ENCODE results near the gene OSBP2.

Gene OSBP2

DNA sequence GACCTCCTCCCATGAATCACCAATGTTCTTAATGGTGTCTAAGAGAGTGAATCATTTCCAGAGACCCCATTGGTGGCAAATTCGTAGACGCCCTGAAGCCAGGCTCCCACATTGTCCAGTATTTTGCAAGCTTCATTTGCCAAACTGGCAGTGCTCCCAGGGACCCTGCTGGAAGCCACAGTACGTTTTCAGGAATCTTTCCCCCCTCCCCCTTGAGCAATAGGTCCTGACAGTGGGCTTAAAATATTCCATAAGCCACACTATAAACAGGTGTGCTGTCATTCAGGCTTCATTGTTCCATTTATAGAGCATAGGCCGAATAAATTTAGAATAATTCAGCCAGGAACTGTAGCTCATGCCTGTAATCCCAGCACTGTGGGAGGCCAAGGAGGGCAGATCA, 148.6 kb downstream of the OSBP2 start:
- no peak for DNase-seq (ENCODE audit: low read depth)

DNA sequence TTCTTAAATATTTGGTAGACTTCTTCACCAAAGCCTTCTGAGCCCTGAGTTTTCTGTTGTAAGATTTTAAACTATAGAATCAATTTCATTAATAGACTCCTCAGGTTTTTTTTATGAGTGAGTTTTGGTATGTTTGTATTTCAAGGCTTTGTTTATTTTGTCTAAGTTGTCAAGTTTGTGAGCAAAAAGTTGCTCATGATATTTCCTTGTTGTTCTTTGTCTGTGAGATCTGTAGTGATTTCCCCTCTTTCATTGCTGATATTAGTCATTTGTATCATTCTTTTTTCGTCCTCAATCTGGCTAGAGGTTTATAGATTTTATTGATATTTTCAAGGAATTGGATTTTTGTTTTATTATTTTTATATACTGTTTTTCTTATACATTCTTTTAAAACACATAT, 152.9 kb downstream of the OSBP2 start:
- DNase-seq (ENCODE audit: low read depth): no peak

DNA sequence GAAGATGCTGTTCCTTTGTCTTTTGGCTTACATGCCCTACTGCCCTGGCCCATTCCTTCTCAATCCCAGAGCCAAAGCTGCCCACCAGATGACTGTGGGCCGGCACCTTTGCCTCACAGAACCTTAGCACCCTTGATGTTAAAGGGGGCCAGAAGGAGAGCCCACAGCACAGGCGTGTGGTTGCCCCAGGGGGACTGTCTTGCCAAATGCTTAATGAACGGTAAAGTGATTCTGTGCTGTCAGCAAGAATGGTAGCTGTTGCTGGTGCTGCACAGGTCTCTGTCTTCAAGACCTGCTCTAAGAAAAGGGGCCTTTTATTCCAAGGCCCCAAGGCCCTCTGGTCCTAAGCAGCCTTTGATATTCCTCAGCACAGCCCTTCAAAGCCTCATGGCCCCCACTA, 160.6 kb downstream of the OSBP2 start:
- no peak for DNase-seq (ENCODE audit: low read depth)

DNA sequence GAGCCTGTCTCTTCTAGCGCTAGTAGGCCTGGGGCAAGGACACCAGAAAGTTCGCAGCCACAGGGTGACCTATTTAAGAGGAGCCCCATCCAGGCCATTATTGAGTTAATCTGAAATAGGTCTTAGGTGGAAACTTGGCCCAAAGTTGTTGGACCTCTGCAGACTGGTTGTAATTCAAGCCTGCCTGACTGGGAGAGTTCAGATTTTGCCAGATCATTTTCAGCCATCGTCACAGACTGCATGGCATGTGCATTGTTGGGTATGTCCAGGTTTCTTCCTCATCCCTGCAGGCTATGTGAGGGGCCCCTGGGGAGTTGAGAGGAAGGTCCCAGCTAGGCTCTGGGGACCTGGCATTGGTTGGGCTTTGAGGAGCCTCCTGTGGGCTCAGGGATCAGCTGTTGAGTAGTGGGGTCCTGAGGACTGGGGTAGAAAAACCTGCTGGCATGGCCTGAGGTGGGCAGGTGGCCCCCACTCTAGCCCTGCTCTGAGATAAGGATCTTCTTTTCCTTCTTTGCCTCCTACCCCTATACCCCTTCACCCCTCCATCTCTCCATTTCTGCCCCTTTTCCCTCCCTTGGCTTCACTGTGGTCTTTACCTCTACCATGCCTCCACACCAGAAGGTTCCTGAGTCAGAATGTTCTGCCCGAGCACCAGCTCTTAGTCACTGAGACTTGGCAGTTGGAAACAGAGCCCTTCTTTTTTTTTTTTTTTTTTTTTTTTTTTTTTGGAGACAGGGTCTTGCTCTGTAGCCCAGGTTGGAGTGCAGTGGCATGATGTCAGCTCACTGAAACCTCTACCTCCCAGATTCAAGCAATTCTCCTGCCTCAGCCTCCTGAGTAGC, 161.2 kb downstream of the OSBP2 start:
- DNase-seq (ENCODE audit: low read depth): no peak

DNA sequence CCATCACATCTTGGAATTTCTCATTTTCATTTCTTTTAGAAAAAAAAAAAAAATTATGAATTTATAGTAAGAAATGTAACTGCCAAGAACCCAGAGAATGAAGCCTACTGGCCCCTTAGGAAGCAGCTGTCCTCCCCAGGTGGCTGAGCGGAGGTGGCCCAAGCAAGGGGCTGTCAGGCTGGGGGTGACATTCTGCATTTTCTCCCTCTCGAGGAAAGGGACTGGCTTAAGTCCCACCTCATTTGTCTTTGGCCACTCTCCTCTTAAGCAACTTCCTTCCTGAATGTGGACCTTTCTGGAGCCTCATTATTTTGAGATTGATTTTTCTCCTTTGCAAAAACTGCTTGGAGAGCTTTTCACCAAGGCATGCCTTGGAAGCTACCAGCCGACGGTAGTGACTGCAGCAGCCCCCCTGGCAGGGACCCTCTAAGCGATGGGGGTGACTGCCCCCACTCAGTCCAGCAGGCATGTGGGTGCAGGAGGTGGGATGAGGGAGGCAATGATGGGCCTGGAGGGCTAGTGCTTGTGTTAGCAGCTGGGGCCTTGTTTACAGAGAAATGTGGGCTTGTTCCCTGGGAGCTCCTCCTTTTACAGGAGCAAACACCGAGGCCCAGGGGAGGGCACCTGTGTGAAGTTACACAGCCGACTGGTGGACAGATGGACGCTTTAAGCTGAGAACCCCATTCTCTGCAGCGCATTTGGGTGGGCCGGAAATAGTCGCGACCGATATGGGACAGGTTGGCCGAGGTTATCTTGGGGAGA, 162.2 kb downstream of the OSBP2 start:
- DNase-seq (ENCODE audit: low read depth): no peak

DNA sequence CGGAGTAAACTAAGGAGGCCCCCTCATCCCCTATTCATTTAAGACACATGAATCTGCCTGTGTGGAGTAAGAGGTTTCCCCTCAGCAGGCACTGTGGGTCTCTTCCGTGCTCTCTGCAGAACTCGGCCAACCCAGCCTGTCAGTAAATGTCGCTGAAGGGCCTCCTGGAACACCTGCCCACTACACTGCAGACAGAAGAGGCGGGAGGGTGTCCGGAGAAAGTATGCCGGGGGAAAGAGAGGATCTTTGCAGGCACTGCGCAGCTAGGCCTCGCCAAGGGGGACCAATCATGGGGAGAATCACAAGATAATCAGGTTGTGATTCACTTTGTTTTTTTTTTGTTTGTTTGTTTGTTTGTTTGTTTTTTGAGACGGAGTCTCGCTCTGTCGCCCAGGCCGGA, 163.1 kb downstream of the OSBP2 start:
- no peak for DNase-seq (ENCODE audit: low read depth)

DNA sequence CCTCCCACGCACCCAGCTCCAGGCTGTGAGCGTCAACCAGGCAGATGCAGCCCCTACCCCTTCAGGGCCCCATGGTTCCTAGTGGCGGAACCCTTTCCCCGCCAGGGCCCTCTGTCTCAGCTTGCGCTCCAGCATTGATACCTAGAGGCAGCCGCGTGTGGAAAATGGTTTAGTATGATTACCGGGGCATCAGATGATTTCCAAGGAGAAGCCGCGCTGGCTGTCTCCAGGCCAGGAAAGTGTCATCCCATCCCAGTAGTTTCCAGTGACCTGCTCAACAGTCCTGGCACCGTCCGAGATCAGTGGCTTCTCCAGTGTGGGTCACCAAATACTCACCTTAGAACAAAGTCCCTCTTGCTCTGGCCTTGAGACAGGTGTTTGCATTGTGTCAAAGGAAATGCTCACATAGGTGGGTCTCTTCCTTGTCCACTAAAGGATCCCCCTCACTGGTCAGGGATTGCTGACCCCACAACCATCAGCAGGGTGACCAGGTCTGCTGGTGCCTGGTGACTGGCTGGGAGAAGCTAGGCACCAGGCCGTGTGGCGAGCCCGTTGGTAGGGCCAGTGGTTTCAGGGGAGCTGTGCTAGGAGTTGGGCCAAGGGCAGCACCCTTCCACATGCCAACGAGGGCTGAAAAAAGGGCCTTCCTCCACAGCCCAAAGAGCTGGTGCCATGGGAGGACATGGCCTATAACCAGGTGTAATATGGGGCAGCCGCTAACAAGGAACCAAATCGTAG, 164.5 kb downstream of the OSBP2 start:
- no peak for DNase-seq (ENCODE audit: low read depth)

DNA sequence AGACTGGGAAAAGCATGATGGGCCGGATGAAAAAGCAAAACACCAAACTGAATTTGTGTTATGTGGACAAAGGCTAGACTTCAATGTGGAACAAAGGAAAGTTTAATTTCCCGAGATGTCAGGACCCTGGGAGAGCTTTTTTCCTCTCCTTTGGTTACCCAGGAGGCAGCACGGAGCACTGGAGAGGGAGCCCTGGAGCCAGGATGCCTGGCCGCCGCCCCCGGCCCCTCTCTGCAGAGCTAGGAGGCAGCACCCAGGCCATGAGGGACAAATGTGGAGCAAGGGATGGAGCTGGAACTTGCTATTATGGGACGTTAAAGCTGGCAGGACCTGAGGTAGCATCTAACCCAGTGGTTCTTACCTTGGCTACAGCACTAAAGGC, 165.0 kb downstream of the OSBP2 start:
- DNase-seq (ENCODE audit: low read depth): no peak

DNA sequence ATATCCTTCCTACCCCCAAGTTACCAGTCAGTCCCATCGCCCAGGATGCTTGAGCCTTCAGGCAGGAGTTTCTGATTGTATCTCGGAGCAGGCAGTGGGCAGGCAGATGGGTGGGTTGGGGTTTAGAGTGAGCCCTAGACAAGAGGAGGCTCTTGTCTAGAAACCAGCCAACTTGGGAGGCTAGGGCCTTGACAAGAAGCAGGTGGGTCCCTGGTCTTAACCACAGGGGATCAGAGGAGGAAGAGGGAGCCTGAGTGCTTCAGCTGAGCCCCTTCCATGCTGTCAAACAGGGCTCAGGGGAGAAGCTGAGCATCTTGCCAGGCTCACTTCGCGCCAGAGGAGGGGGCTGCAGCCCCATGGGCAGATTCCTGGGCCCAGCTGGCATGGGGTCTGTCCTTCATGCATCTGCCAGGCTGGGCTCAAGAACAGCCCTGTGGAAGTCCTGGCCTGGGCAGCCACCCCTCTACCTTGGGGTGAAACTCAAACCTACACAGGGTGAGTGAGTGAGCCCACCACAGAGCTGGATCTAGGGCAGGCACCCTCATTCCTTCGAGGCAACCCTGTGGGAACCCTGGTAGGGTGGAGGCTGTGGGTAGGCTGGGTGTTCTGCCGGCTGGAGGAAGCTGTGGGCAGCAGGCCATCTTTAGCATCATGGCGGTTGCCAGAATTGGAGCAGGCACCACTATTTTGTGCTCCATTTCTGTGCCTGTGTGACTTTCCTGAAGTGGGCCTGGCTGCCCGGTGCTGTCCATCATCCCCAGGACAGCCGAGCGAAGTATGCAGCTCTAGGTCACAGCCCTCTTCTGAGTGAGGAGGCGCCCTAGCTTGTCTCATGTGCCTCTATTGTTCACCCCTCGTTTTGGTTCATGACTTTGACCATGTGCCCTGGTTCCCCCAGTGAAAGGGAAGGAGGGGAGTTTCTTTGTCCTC, 165.8 kb downstream of the OSBP2 start:
- DNase-seq (ENCODE audit: low read depth): no peak

DNA sequence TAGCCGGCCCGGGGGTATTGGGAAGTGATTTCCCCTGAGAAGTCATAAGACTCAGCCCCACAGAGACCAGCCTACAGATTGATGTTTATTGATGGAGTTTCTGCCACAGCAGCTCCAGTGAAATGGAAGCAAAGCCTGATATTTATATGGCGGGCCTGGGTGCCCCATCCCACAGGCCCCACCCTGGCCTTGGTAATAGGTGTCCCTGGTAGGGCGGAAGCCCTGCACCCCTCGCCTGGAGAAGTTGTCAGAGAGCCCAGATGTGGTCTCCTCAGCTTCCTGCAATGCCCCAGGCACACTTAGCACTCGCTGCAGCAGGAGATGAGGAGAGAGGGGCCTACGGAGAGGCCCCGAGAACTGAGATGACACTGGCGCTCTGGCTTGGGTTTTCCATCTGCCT, 166.5 kb downstream of the OSBP2 start:
- no peak for DNase-seq (ENCODE audit: low read depth)

DNA sequence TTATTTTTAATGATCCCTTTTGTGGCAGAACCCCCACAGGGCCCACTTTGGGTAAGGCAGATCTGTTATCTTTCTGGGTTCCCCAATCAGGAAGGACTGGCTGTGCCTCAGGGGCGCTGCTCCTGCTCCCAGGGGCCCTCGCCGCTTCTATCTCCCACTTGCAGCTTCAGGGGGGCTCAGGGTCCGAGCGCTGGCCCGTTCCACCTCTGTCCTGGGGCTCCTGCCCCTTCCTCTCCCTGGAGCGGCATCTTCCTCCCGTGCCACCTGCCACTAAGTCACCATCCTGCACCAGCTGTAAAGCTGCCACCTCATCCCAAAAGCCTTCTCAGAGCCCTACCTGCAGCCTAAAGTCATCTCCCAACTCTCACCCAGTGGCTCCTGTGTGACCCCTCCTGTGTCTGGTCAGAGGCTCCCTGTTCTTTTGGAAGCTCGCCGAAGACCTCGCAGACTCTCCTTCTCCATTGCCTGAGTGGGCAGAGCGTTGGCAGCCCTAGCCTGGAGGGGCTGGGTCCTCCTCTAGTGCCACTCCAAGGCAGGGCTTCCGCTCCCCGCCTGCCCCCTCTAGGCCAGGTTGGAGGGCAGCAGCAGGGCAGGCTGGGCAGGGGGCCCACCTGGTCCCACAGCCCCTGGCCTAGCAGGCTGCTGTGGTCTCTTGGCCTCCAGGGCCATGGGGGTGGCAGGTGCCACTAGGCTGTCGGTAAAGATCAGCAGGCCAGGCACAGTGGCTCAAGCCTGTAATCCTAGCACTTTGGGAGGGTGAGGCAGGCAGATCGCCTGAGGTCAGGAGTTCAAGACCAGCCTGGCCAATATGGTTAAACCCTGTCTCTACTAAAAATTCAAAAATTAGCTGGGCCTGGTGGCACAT, 167.2 kb downstream of the OSBP2 start:
- no peak for DNase-seq (ENCODE audit: low read depth)

DNA sequence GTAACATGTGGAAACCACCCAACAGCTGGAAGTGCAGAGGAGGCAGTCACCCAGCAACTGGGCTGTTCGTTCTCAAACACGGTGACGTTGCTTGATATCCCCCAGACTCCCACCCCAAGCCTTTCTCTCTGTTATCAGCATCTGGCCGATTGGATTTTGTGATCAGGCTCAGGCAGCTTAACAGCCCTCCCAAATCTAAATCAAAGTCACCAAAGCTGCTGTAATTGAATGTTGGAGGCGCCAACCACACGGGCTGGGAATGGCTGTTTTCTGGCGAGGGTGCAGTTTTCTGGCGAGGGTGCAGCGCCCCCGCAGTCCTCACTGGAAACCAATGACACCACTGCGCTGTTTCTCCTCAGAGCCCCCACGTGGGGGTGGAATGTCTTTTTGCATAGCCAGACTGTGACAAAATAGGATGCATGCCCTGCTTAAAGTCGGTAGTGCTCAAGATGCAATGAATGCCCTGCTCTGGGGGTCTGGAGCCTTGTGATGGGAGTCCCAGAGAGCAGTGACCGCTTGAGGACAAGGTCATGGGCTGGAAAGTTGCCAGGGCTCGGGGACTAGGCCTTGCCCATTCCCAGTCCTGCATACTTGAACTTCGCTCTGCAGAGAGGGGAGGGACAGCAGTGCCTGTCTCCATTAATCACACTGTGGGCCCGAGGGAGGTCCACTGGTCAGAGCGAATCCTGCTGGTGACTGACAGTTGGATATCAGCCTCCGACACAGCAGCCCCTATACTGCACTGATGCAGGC, 168.6 kb downstream of the OSBP2 start:
- no peak for DNase-seq (ENCODE audit: low read depth)

DNA sequence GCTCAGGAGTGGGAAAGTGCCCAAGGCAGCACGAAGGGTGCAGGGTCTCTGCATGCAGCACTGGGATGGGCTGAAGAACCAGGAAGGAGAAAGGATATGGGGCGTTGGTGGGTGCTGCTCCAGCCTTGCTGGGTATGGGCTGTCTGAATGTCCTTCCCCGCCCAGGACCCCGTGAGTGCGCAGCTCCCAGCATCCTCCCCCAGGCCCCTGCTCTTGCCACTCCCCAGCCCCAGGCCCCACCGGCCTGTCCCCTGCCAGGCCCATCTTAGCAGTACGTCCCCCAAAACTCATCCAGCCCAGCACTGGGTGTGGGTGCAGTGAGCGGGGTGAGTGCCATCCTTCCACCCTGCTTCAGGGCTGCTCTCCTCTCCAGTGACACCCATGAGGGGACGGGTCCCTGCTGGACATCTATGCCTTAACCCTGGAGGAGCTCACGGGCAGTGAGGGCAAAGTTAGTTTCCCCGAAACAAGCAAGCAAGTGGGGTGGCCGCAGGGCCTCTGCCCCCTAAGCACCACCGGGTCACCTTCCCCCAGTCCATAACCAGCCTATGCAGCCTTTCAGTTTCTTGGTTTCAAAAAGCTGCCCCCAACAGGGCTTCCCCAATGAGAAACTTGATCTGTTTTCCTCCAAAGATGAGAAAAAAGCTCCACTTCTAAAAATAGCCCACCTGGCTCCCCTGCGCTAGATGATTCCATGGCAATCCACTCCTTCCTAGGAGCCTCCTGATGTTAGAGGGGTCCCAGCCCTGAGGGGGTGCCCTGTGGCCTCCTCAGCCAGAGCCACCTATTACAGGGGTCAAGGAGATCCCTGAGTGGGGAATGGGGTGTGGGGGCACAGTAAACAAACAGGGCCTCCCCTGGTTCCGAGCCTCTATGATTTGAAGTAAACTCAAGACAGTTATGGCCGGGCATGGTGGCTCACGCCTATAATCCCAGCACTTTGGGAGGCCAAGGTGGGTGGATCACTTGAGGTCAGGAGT, 170.1 kb downstream of the OSBP2 start:
- no peak for DNase-seq (ENCODE audit: low read depth)

DNA sequence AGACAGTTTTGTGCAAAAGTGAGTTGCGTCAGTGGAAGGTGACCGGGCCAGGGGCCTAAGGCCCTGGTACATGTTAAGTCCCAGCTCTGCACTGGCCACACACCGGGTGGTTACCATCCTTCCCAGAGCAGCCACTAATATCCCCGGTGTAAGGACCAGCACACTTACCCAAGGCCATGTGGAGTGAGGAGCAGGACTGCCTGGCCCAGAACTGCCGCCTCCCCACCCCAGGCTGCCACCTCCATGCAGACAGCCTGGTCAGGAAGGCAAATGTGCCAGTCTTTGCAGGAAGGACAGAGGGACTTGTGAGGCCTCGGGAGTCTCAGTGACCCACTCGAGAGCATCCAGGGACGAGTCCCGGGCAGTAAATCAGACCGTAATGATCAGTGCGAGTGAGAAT, 171.0 kb downstream of the OSBP2 start:
- no peak for DNase-seq (ENCODE audit: low read depth)

DNA sequence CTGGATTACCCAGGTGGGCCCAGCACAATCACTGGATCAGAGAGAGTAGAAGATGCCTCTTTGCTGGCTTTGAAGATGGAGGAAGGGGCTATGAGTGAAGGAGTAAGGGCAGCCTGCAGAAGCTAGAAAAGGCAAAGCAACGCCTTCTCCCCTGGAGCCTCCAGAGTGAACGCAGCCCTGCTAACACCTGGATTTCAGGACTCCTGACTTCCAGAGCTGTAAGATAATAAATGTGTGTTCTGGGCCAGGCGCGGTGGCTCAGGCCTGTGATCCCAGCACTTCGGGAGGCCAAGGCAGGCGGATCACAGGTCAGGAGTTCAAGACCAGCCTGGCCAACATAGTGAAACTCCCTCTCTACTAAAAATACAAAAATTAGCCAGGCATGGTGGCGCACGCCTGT, 171.5 kb downstream of the OSBP2 start:
- DNase-seq (ENCODE audit: low read depth): no peak

DNA sequence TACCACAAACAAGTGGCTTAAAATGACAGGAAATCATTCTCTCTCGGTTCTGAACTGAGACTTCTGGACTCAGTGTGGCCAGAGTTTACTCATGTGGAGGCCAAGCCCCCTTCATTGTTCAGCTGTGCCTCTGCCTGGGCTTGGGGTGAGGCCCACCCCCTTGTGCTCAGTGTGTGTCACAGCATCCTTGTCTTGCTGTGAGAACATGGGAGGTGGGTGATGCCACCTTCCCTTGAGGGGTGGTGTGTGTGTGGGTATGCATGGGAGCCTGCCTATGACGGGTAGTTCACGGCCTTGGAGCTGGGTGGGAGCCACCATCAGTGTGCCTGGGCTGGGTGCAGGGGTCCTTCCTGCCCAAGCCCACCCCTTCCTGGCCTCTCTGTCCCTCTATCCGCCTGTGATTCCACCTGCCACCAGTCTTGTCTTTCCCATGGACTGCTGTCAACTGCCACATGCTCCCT, 172.2 kb downstream of the OSBP2 start:
- no peak for DNase-seq (ENCODE audit: low read depth)

DNA sequence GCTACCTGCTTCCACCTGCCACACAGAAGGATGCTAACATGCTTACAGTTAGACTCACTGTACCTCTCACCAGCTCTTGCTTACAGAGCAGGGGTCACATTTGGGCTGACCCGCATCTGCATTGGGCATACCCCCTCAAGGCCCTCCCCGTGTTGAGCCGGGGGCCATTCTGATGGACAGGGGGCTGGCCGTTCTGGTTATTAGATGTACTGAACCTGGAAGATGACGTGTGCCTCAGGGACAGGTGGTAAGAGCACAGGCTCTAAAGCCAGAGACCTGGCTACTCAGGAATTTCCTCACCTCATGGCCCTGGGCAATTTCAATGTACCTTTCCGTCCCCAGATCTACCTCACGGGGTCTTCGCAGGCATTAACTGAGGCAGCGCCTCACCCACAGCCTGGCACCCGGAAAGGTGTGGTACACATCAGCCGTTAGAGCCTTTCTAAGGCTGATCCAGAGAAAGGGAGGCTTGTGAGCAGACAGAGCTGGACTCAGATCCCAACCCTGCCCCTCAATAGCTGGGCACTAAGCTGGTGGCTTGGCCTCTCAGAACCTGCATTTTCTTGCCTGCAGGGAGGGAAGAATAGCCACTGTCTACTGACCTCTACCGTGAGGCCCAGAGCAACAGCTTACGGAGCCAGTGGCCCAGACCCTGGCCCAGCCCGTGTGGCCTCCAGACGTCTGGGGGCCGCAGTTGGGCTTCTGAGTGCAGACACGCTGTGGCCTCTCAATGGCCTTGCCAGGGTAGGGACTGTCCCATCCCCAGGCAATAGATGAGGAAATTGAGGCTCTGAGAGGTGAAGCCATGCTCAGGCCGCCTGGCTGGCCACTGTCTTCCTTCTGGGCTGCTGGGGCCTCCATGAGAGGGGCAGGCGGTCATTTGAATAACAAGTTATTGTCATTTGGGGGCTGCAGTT, 173.3 kb downstream of the OSBP2 start:
- DNase-seq (ENCODE audit: low read depth): no peak
